OCI-LY7 (cell line): ENCODE results near the gene TCERG1L. TPM values are rescaled to one million over a fixed set of nuclear protein-coding genes. Genes with fewer than 3 reads are reported as not detected.

Experiments used
- BruUV-seq: library from RNA; stranded (reverse); fragments of 400-500 nt; replicated peaks from 2 replicates; lab custom pipeline; 2021; lab: Mats Ljungman, UMichigan
- CTCF ChIA-PET: fragments of 300-600 bp; sonication (Branson Sonifier 250); formaldehyde crosslinking; loops from one replicate; lab custom pipeline; 2022; ENCODE audit warnings: antibody characterized with exemption; ENCODE audit not compliant: unreplicated experiment; lab: Charles Lee
- POLR2A ChIA-PET: fragments of 300-600 bp; sonication (Branson Sonifier 250); formaldehyde crosslinking; loops from one replicate; lab custom pipeline; 2022; ENCODE audit warnings: antibody characterized with exemption; lab: Charles Lee
- DNase-seq: peaks from one replicate; pipeline ENCODE4 v3.0.0-alpha.2; 2015; ENCODE audit warnings: low spot score
- H2AFZ ChIP-seq: fragments of 200-600 bp; sonication (generic), shearing (Covaris generic); 2 replicates; pipeline ENCODE4 v1.6.1; 2014; ENCODE audit warnings: mild to moderate bottlenecking, antibody characterized with exemption, low read length, moderate library complexity
- H3K27ac ChIP-seq: fragments of 200-600 bp; sonication (generic); 2 replicates; pipeline ENCODE4 v1.5.1; 2014; ENCODE audit warnings: mixed run types, low read depth, mild to moderate bottlenecking, moderate library complexity, low read length, inconsistent platforms; ENCODE audit not compliant: poor library complexity, severe bottlenecking
- H3K36me3 ChIP-seq: fragments of 200-600 bp; sonication (generic); 2 replicates; pipeline ENCODE4 v1.6.1; 2014; ENCODE audit warnings: mild to moderate bottlenecking, antibody characterized with exemption, low read length, moderate library complexity, mixed read lengths; ENCODE audit not compliant: insufficient read depth
- H3K4me1 ChIP-seq: fragments of 200-600 bp; sonication (generic); 2 replicates; pipeline ENCODE4 v1.5.1; 2014; ENCODE audit warnings: mild to moderate bottlenecking, low read length; ENCODE audit not compliant: insufficient read depth, poor library complexity, severe bottlenecking
- H3K4me2 ChIP-seq: fragments of 200-600 bp; sonication (generic); 2 replicates; pipeline ENCODE4 v1.6.1; 2014; ENCODE audit warnings: mild to moderate bottlenecking, low read length
- H3K4me3 ChIP-seq: fragments of 200-600 bp; sonication (generic); 2 replicates; pipeline ENCODE4 v1.5.1; 2014; ENCODE audit warnings: mild to moderate bottlenecking, low read depth, low read length; ENCODE audit not compliant: poor library complexity, severe bottlenecking
- H3K79me2 ChIP-seq: fragments of 200-600 bp; sonication (generic); 2 replicates; pipeline ENCODE4 v1.6.1; 2016; ENCODE audit warnings: low read depth, mild to moderate bottlenecking, low read length, moderate library complexity, mixed read lengths; ENCODE audit not compliant: insufficient read depth
- H3K9me2 ChIP-seq: fragments of 200-600 bp; sonication (generic); 2 replicates; pipeline ENCODE4 v1.6.1; 2016; ENCODE audit warnings: mild to moderate bottlenecking, low read length, mixed read lengths; ENCODE audit not compliant: insufficient read depth
- H3K9me3 ChIP-seq: fragments of 200-600 bp; sonication (generic); 2 replicates; pipeline ENCODE4 v1.6.1; 2014; ENCODE audit warnings: mild to moderate bottlenecking, mixed run types, low read length, mixed read lengths
- H4K20me1 ChIP-seq: fragments of 200-600 bp; sonication (generic); 2 replicates; pipeline ENCODE4 v1.6.1; 2014; ENCODE audit warnings: mild to moderate bottlenecking, antibody characterized with exemption, low read length, moderate library complexity, mixed read lengths; ENCODE audit not compliant: insufficient read depth
- EZH2phosphoT487 ChIP-seq: fragments of 200-600 bp; sonication (generic); IDR thresholded peaks from 2 replicates; pipeline ENCODE4 v1.6.1; 2018; ENCODE audit warnings: low read depth, borderline replicate concordance, mild to moderate bottlenecking, mixed run types, antibody characterized with exemption, low read length, moderate library complexity, mixed read lengths
- intact Hi-C: fragments of 100-400 bp; cut with micrococcal nuclease; formaldehyde crosslinking; loops from one replicate; pipeline ENCODE4 v1.10.0; 2022; ENCODE audit not compliant: unreplicated experiment
- total RNA-seq, 2 experiments: library from RNA; depleted of rRNA in 1 of 2; stranded (reverse); fragments of >200 nt in 1 of 2; shearing (Covaris generic) in 1 of 2; gene quantifications; 2 replicates each; pipeline ENCODE4 v1.2.3, GENCODE V29; 2014 to 2022
- TF ChIP-seq, protein P1 (sequence below): fragments of 200-600 bp; sonication (generic); conservative IDR thresholded peaks from 2 replicates; pipeline ENCODE4 v1.5.1; 2014; ENCODE audit warnings: mild to moderate bottlenecking, antibody characterized with exemption, low read length, moderate library complexity, mixed read lengths

The TCERG1L gene
- total RNA-seq, 2 experiments from 2014 or later = not detected

GRCh38 chr10:131090761-131091661 lies 220.5 kb downstream of the TCERG1L start:
- no peak overlapping the region for H2AFZ ChIP-seq
- H3K27ac ChIP-seq = no peak overlapping the region
- no peak overlapping the region for H3K4me2 ChIP-seq
- H3K4me3 ChIP-seq = no peak overlapping the region
- no peaks in the 10 kb centered on the region for H3K79me2 ChIP-seq
- no peak for TF ChIP-seq EZH2phosphoT487
- TF ChIP-seq, protein P1, sequence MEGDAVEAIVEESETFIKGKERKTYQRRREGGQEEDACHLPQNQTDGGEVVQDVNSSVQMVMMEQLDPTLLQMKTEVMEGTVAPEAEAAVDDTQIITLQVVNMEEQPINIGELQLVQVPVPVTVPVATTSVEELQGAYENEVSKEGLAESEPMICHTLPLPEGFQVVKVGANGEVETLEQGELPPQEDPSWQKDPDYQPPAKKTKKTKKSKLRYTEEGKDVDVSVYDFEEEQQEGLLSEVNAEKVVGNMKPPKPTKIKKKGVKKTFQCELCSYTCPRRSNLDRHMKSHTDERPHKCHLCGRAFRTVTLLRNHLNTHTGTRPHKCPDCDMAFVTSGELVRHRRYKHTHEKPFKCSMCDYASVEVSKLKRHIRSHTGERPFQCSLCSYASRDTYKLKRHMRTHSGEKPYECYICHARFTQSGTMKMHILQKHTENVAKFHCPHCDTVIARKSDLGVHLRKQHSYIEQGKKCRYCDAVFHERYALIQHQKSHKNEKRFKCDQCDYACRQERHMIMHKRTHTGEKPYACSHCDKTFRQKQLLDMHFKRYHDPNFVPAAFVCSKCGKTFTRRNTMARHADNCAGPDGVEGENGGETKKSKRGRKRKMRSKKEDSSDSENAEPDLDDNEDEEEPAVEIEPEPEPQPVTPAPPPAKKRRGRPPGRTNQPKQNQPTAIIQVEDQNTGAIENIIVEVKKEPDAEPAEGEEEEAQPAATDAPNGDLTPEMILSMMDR = no peak
- ChIA-PET CTCF (no interaction called here), POLR2A (no interaction called here)
- H3K4me1 ChIP-seq = no peaks in the 10 kb centered on the region
- no peaks in the 10 kb centered on the region for H3K9me3 ChIP-seq
- no peaks in the 10 kb centered on the region for H3K9me2 ChIP-seq
- intact Hi-C loops = no loop called here
- H3K36me3 ChIP-seq = no peaks in the 10 kb centered on the region
- BruUV-seq = no TSS peak
- no peaks in the 10 kb centered on the region for H4K20me1 ChIP-seq
- no peak for DNase-seq

GRCh38 chr10:131089861-131090260 lies 221.7 kb downstream of the TCERG1L start:
- DNase-seq = no peak
- BruUV-seq = no TSS peak
- TF ChIP-seq EZH2phosphoT487 = no peak
- TF ChIP-seq, protein P1 = no peak
- H3K36me3 ChIP-seq = no peaks in the 10 kb centered on the region
- no peaks in the 10 kb centered on the region for H3K9me2 ChIP-seq
- H3K4me2 ChIP-seq = no peak overlapping the region
- no peak overlapping the region for H3K4me3 ChIP-seq
- H3K4me1 ChIP-seq = no peaks in the 10 kb centered on the region
- CTCF ChIA-PET = no interaction called here
- POLR2A ChIA-PET = no interaction called here
- no peak overlapping the region for H2AFZ ChIP-seq
- no peaks in the 10 kb centered on the region for H4K20me1 ChIP-seq
- no peaks in the 10 kb centered on the region for H3K79me2 ChIP-seq
- H3K9me3 ChIP-seq = no peaks in the 10 kb centered on the region
- intact Hi-C loops = no loop called here
- H3K27ac ChIP-seq = no peak overlapping the region

DNA sequence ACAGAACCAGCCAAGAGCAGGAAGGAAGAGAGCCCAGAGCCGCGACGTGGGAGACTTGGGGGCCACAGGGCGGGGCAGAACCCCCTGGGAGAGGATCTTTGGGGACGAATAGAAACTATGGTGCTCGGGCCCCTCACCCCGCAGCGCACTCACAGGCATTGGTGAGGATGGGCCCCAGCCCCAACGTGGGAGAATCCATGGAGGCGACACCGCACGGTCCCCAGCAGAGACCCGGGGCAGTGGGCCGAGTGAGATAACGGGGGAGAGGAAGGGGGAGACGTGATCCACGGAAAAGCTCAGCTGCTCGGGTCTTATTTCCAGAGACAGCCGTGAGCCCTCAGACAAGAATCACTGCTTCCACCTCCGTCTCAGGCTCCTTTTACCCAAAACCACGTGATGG lies 222.4 kb downstream of the TCERG1L start:
- no TSS peak for BruUV-seq
- DNase-seq = no peak
- no peak overlapping the region for H3K4me3 ChIP-seq
- no peaks in the 10 kb centered on the region for H3K79me2 ChIP-seq
- no peaks in the 10 kb centered on the region for H3K36me3 ChIP-seq
- no peaks in the 10 kb centered on the region for H3K9me2 ChIP-seq
- no peaks in the 10 kb centered on the region for H4K20me1 ChIP-seq
- intact Hi-C loops = no loop called here
- no peaks in the 10 kb centered on the region for H3K9me3 ChIP-seq
- no peak overlapping the region for H2AFZ ChIP-seq
- no peak overlapping the region for H3K4me2 ChIP-seq
- POLR2A ChIA-PET = no interaction called here
- no peak for TF ChIP-seq EZH2phosphoT487
- TF ChIP-seq, protein P1 = no peak
- H3K27ac ChIP-seq = no peak overlapping the region
- H3K4me1 ChIP-seq = no peaks in the 10 kb centered on the region
- CTCF ChIA-PET = no interaction called here
